Mucosa of descending colon (tissue), 3 donors: Measurements from ENCODE around the gene PELI3. TPM values are rescaled to one million over a fixed set of nuclear protein-coding genes. Genes with fewer than 3 reads are reported as not detected.
"Not testable (repeated sequence)": the region's sequence is repeated elsewhere in the genome, so short reads cannot be mapped to it uniquely, and the experiment has no call there.

Experiments used
- ATAC-seq: fragments of 200-7000 bp; cut with Tn5 transposase; one replicate; pipeline ENCODE4 v1.9.1; 2020; ENCODE audit warnings: mild to moderate bottlenecking, moderate library complexity
- DNase-seq, 3 donors: peaks; one replicate each; pipeline ENCODE4 v3.0.0-alpha.2; 2020
- H3K36me3 ChIP-seq: fragments of 200-600 bp; one replicate; pipeline ENCODE4 v1.8.0; 2021; ENCODE audit warnings: low read depth, mild to moderate bottlenecking
- H3K4me1 ChIP-seq: fragments of 200-600 bp; one replicate; pipeline ENCODE4 v1.8.0; 2021; ENCODE audit warnings: low read depth, mild to moderate bottlenecking
- H3K4me3 ChIP-seq: fragments of 200-600 bp; one replicate; pipeline ENCODE4 v1.8.0; 2021; ENCODE audit warnings: mild to moderate bottlenecking
- H3K9me3 ChIP-seq: fragments of 200-600 bp; one replicate; pipeline ENCODE4 v1.8.0; 2021; ENCODE audit warnings: mild to moderate bottlenecking
- CTCF ChIP-seq: fragments of 200-600 bp; IDR thresholded peaks from one replicate; pipeline ENCODE4 v1.8.0; 2022; ENCODE audit warnings: antibody characterized with exemption, mild to moderate bottlenecking
- intact Hi-C, 2 donors: fragments of 100-400 bp; cut with DNase I in 1 of 2; cut with micrococcal nuclease in 1 of 2; formaldehyde crosslinking; loops; one replicate each; pipeline versions ENCODE4 v1.11.0 to v1.11.1; 2022; cut with DNase I, micrococcal nuclease
- total RNA-seq, 3 donors: library from RNA; stranded (reverse); fragmentation: NEBNext Ultra II Directional in 2 of 3; extraction: Animal tissue kit (Norgen Biotek cat#: 25700) in 2 of 3; gene quantifications; one replicate each; pipeline versions ENCODE4 v1.2.1 to v1.2.4, GENCODE V29; 2021 to 2023
- donor health status: DM: no; HTN: no; CAD: no; lungs with moderate emphysema.
- donor health status: DM: no; HTN: no; CAD: no.
- donor health status: DM: no; HTN: yes; CAD: no.

PELI3 gene
- total RNA-seq, 3 donors from 2014 or later = 2.8 to 25.5 (median 3.6) TPM

- H3K4me3 ChIP-seq = no peak overlapping the region
- no peaks in the 10 kb centered on the region for H3K4me1 ChIP-seq
- no peaks in the 10 kb centered on the region for H3K36me3 ChIP-seq
- intact Hi-C loops = no loop called here
- DNase-seq (no peak), ATAC-seq (no peak)
- TF ChIP-seq CTCF = no peak
- no peaks in the 10 kb centered on the region for H3K9me3 ChIP-seq
These were observed 12.5 kb upstream of the PELI3 start for GRCh38 chr11:66454247-66454646.

- no peak overlapping the region for H3K4me3 ChIP-seq
- intact Hi-C loops = no loop called here
- ATAC-seq = no peak
These were observed 11.9 kb upstream of the PELI3 start for GRCh38 chr11:66454828-66455227.

GRCh38 chr11:66457826-66458225 is 8.9 kb upstream of the PELI3 start:
- DNase-seq (no peak), ATAC-seq (no peak)
- Histone ChIP-seq H3K4me1 (no peaks in the 10 kb centered on the region), H3K9me3 (no peaks in the 10 kb centered on the region), H3K4me3 (no peak overlapping the region), H3K36me3 (no peaks in the 10 kb centered on the region)
- intact Hi-C loops = no loop called here
- TF ChIP-seq CTCF = no peak

More at GRCh38 chr11:66454828-66455227, 11.9 kb upstream of the PELI3 start:
- H3K4me1 ChIP-seq = no peaks in the 10 kb centered on the region
- no peaks in the 10 kb centered on the region for H3K36me3 ChIP-seq
- no peak for DNase-seq
- TF ChIP-seq CTCF = no peak
- no peaks in the 10 kb centered on the region for H3K9me3 ChIP-seq

GRCh38 chr11:66459138-66459778 is 7.4 kb upstream of the PELI3 start:
- ATAC-seq (no peak), DNase-seq (no peak)
- no peak for TF ChIP-seq CTCF
- intact Hi-C loops = no loop called here
- Histone ChIP-seq H3K4me1 (no peaks in the 10 kb centered on the region), H3K4me3 (no peak overlapping the region), H3K9me3 (no peaks in the 10 kb centered on the region), H3K36me3 (no peaks in the 10 kb centered on the region)

GRCh38 chr11:66462010-66462409 is 4.7 kb upstream of the PELI3 start:
- no peaks in the 10 kb centered on the region for H3K36me3 ChIP-seq
- ATAC-seq (no peak), DNase-seq (no peak)
- intact Hi-C loops = no loop called here
- no peak overlapping the region for H3K4me3 ChIP-seq
- H3K4me1 ChIP-seq = no peaks in the 10 kb centered on the region
- TF ChIP-seq CTCF = no peak
- H3K9me3 ChIP-seq = no peaks in the 10 kb centered on the region

GRCh38 chr11:66462911-66463310 is 3.8 kb upstream of the PELI3 start:
- Histone ChIP-seq H3K9me3 (no peaks in the 10 kb centered on the region), H3K4me1 (peaks cover 7% of the 10 kb centered on the region), H3K4me3 (no peak overlapping the region), H3K36me3 (no peaks in the 10 kb centered on the region)
- no peak for ATAC-seq
- no peak for TF ChIP-seq CTCF
- intact Hi-C loops = no loop called here
- DNase-seq = no peak

GRCh38 chr11:66464116-66464515 is 2.6 kb upstream of the PELI3 start:
- H3K4me3 ChIP-seq, H3K9me3 ChIP-seq, ATAC-seq, H3K4me1 ChIP-seq, intact Hi-C loops, DNase-seq, H3K36me3 ChIP-seq: not testable (repeated sequence)
